ENCODE data around the gene SPTBN4.
A peak's percentile ranks its signal among the peaks of the same experiment; 100 is the strongest.
"Not testable (repeated sequence)": the region's sequence is repeated elsewhere in the genome, so short reads cannot be mapped to it uniquely, and the experiment has no call there.

SPTBN4 gene

DNA sequence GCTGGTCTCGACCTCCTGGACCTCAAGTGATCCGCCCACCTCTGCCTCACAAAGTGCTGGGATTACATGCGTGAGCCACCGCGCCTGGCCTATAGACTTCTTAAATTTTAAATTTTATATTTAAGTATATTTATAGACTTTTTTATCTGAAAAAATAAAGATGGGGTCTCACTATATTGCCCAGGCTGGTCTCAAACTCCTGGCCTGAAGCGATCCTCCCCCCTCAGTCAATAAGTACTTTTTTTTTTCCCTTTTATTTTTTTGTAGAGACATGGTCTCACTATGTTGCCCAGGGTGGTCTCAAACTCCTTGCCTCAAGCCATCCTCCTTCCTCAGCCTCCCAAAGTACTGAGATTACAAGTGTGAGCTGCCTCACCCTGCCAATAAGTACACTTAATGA lies 42.9 kb upstream of the SPTBN4 start:
- H3K4me3 ChIP-seq (ENCODE audit: insufficient read depth, low read depth, low read length, poor library complexity, severe bottlenecking): no peak overlapping the region
- H3K27ac ChIP-seq (ENCODE audit: insufficient read depth, low read length, poor library complexity, severe bottlenecking): no peak overlapping the region
- no peaks in the 10 kb centered on the region for H3K9me3 ChIP-seq (ENCODE audit: control insufficient read depth, low read length)
- DNase-seq: no peak
- H3K27me3 ChIP-seq (replicated peaks; ENCODE audit: control insufficient read depth, insufficient read depth, low read length, poor library complexity, severe bottlenecking): no peaks in the 10 kb centered on the region
- peaks cover 5% of the 10 kb centered on the region for H3K36me3 ChIP-seq (ENCODE audit: control insufficient read depth, insufficient read depth, low read length)
- peaks cover 17% of the 10 kb centered on the region for H3K4me1 ChIP-seq (ENCODE audit: control insufficient read depth, insufficient read depth, low read length, poor library complexity, severe bottlenecking)

DNA sequence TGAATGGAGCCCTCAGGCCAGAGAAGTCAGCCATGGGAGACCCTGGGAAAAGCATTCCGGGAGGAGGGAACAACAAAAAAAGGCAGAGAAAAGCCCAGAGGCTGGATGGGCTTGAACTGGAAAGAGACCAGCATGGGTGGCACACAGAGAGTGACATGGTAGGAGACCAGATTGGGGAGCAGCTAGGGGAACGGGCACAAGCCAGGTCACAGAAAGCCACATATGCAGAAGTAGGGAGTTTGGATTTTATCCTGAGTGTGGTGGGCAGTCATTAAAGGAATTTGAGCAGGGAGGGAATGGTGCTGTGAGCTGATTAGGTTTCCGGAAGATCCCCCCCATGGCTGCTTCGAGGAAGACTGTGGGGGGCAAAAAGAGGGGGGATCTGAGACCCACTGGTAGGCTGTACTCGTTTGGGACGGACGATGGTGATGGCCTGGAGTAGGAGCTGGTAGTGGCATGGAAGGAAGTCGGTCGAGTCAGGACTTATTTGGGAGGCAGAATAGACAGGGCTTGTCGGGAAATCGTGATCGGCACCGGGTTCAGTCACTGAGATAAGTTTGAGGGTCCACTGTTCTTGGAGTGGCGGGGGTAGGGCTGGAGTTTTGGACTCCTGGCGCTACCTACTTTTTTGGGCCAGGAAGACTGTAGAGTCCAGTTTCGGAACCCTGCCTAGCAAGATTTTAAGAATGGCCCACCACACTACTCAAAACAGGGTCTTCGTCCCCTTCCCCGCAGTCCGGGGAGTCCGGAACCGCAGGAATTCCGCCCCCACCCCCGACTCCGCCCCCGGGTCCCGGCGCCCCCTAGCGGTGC lies 42.0 kb upstream of the SPTBN4 start:
- no peaks in the 10 kb centered on the region for H3K27me3 ChIP-seq (replicated peaks; ENCODE audit: control insufficient read depth, insufficient read depth, low read length, poor library complexity, severe bottlenecking)
- no peaks in the 10 kb centered on the region for H3K9me3 ChIP-seq (ENCODE audit: control insufficient read depth, low read length)
- peaks cover 5% of the 10 kb centered on the region for H3K36me3 ChIP-seq (ENCODE audit: control insufficient read depth, insufficient read depth, low read length)
- peak overlapping the region; percentile 87 for H3K4me3 ChIP-seq (ENCODE audit: insufficient read depth, low read depth, low read length, poor library complexity, severe bottlenecking)
- DNase-seq: no peak
- H3K27ac ChIP-seq (ENCODE audit: insufficient read depth, low read length, poor library complexity, severe bottlenecking): peak overlapping the region; percentile 96
- peaks cover 17% of the 10 kb centered on the region for H3K4me1 ChIP-seq (ENCODE audit: control insufficient read depth, insufficient read depth, low read length, poor library complexity, severe bottlenecking)

DNA sequence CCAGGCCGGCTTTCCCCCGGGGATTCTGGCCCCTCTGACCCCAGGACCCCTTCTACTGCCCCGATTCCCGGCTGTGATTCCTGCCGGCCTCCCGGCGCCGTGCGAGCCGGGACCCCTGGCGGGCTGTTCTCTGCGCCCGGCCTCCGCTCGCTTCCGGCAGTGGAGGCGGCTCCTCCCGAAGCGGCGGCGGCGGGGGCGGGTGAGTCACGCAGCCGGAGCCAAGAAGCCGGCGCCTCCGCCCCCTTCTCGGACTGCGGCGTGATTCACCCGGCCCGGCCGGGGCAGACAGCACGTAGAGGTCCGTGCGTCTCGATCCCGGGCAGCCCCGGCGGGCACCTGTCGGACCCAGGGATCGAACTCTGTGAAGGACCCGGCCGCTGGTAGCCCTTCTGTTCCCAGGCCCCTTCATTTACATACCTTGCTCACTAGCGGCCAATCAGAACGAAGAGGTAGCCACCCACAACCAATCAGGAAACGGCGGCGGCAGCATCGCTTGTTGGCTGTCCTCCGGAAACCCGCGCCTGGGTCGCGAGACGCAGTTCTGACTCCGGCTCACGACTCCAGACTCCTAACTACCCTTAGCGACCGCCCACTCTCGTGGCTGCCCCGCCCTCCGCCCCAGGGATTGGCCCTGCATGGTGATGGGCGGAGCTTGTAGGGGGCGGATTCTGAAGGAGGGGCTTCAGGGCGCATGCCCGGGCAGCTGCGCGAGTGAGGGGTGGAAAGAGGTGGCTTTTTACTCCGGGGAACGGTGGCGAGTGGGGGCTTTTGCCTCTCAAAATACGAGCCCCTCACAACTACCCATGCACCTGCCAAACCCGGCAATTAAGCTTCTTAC lies 41.1 kb upstream of the SPTBN4 start, which contains the start of gene SERTAD1:
Gene SERTAD1 (minus strand): TSS at position 543 of the 838 bp plus-strand sequence. CDS start 2,446 bp downstream, outside the sequence.
- peak within 1 kb of the TSS; percentile 87 for H3K4me3 ChIP-seq (ENCODE audit: insufficient read depth, low read depth, low read length, poor library complexity, severe bottlenecking)
- no peaks in the 10 kb centered on the region for H3K27me3 ChIP-seq (replicated peaks; ENCODE audit: control insufficient read depth, insufficient read depth, low read length, poor library complexity, severe bottlenecking)
- H3K27ac ChIP-seq (ENCODE audit: insufficient read depth, low read length, poor library complexity, severe bottlenecking): peak within 1 kb of the TSS; percentile 96
- no peaks in the 10 kb centered on the region for H3K9me3 ChIP-seq (ENCODE audit: control insufficient read depth, low read length)
- peaks cover 17% of the 10 kb centered on the region for H3K4me1 ChIP-seq (ENCODE audit: control insufficient read depth, insufficient read depth, low read length, poor library complexity, severe bottlenecking)
- peak; percentile 100 for DNase-seq
- peaks cover 5% of the 10 kb centered on the region for H3K36me3 ChIP-seq (ENCODE audit: control insufficient read depth, insufficient read depth, low read length)

DNA sequence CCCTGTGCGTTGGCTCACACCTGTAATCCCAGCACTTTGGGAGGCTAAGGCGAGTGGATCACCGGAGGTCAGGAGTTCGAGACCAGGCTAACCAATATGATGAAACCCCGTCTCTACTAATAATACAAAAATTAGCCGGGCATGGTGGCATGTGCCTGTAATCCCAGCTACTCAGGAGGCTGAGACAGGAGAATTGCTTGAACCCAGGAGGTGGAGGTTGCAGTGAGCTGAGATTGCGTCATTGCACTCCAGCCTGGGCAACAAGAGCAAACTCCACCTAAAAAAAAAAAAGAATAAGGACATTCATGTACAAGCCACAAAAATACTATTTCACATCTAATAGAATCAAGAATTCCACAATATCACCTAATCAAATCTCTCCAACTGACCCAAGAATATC lies 38.6 kb upstream of the SPTBN4 start:
- not testable (repeated sequence) for H3K4me3 ChIP-seq (ENCODE audit: insufficient read depth, low read depth, low read length, poor library complexity, severe bottlenecking); H3K27me3 ChIP-seq (replicated peaks; ENCODE audit: control insufficient read depth, insufficient read depth, low read length, poor library complexity, severe bottlenecking); H3K27ac ChIP-seq (ENCODE audit: insufficient read depth, low read length, poor library complexity, severe bottlenecking); H3K36me3 ChIP-seq (ENCODE audit: control insufficient read depth, insufficient read depth, low read length); H3K9me3 ChIP-seq (ENCODE audit: control insufficient read depth, low read length); DNase-seq
- peaks cover 14% of the 10 kb centered on the region for H3K4me1 ChIP-seq (ENCODE audit: control insufficient read depth, insufficient read depth, low read length, poor library complexity, severe bottlenecking)

DNA sequence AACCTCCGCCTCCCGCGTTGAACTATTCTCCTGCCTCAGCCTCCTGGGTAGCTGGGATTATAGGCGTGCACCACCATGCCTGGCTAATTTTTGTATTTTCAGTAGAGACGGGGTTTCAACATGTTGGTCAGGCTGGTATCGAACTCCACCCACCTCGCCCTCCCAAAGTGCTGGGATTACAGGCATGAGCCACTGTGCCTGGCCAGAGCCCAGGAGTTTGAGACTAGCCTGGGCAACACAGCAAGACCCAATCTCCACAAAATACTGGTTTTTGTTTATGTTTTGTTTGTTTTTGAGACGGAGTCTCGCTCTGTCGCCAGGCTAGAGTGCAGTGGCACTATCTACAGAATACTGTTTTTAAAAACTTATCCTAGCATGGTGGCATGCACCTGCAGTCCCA lies 36.6 kb upstream of the SPTBN4 start:
- not testable (repeated sequence) for H3K27me3 ChIP-seq (replicated peaks; ENCODE audit: control insufficient read depth, insufficient read depth, low read length, poor library complexity, severe bottlenecking); H3K36me3 ChIP-seq (ENCODE audit: control insufficient read depth, insufficient read depth, low read length); H3K9me3 ChIP-seq (ENCODE audit: control insufficient read depth, low read length); DNase-seq; H3K4me1 ChIP-seq (ENCODE audit: control insufficient read depth, insufficient read depth, low read length, poor library complexity, severe bottlenecking); H3K4me3 ChIP-seq (ENCODE audit: insufficient read depth, low read depth, low read length, poor library complexity, severe bottlenecking); H3K27ac ChIP-seq (ENCODE audit: insufficient read depth, low read length, poor library complexity, severe bottlenecking)

DNA sequence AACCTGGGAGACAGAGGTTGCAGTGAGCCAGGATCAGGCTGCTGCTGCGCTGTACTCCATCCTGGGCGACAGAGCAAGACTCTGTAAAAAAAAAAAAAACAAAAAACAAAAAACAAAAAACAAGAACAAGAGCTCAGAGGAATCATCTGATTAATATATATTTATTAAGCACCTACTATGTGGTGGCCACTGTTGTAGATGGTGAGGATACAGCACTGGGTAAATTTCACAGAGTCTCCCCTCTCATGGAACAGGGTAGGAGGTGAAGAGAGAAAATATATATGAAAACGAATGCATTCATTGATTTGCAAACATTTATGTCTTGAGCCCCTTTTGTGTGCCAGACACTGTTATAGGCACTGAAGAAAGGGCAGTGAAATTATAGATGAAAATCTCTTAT lies 35.1 kb upstream of the SPTBN4 start:
- no peak for DNase-seq
- Histone ChIP-seq H3K9me3 (ENCODE audit: control insufficient read depth, low read length) (no peaks in the 10 kb centered on the region), H3K27me3 (replicated peaks; ENCODE audit: control insufficient read depth, insufficient read depth, low read length, poor library complexity, severe bottlenecking) (no peaks in the 10 kb centered on the region), H3K27ac (ENCODE audit: insufficient read depth, low read length, poor library complexity, severe bottlenecking) (no peak overlapping the region), H3K4me3 (ENCODE audit: insufficient read depth, low read depth, low read length, poor library complexity, severe bottlenecking) (no peak overlapping the region), H3K36me3 (ENCODE audit: control insufficient read depth, insufficient read depth, low read length) (no peaks in the 10 kb centered on the region), H3K4me1 (ENCODE audit: control insufficient read depth, insufficient read depth, low read length, poor library complexity, severe bottlenecking) (peaks cover 5% of the 10 kb centered on the region)

DNA sequence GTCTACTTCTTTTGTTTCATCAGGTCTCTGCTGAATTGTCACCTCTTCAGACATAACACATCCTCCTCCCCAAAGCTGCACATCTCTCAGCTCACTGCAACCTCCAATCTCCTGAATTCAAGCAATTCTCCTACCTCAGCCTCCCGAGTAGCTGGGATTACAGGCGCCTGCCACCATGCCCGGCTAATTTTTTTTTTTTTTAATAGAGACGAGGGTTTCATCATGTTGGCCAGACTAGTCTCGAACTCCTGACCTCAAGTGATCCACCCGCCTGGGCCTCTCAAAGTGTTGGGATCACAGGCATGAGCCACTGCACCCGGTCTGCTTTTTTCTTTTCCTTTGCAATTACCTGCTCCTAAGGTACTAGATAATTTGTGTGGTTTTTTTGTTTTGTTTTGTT lies 34.0 kb upstream of the SPTBN4 start:
- H3K36me3 ChIP-seq (ENCODE audit: control insufficient read depth, insufficient read depth, low read length); H3K4me1 ChIP-seq (ENCODE audit: control insufficient read depth, insufficient read depth, low read length, poor library complexity, severe bottlenecking); H3K9me3 ChIP-seq (ENCODE audit: control insufficient read depth, low read length); H3K4me3 ChIP-seq (ENCODE audit: insufficient read depth, low read depth, low read length, poor library complexity, severe bottlenecking); DNase-seq; H3K27ac ChIP-seq (ENCODE audit: insufficient read depth, low read length, poor library complexity, severe bottlenecking); H3K27me3 ChIP-seq (replicated peaks; ENCODE audit: control insufficient read depth, insufficient read depth, low read length, poor library complexity, severe bottlenecking): not testable (repeated sequence)

DNA sequence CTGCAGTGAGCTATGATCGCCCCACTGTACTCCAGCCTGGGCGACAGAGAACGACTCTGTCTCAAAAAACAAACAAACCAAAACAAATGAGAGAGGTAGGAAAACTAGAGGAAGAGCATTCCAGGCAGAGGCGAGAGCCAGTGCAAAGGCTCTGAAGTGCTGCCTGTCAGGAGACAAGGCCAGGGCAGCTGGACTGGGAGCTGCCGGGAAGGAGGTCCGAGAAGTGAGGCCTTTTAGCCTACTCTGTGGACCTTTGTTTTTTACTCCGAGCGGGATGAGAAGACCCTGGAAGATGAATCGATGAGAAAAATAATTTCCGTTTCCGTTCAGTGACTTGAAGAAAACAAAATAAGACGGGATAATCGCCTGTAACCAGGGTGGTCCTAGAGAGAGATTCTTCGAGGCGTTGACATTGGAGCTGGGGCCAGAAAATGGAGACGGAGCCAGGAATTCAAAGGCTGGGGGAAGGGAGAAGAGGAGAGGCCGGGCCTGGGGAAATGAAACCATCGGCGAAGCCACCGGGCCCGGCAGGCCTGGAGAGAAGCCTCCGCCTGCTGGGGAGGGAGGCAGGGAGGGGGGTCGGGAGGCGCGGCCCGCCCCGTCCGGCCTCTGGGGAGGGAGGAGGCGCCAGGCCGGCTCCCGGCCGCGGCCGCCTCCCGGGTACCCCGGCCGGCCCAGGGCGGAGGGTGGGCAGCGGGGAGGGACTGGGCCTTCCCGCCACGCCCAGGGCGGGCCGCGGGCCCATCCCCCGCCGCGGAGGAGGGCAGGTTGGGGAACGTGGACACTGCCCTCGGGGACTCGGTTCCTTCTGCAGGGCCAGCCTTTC lies 33.2 kb upstream of the SPTBN4 start:
- peak overlapping the region; percentile 50 for H3K4me3 ChIP-seq (ENCODE audit: insufficient read depth, low read depth, low read length, poor library complexity, severe bottlenecking)
- H3K27me3 ChIP-seq (replicated peaks; ENCODE audit: control insufficient read depth, insufficient read depth, low read length, poor library complexity, severe bottlenecking): no peaks in the 10 kb centered on the region
- no peaks in the 10 kb centered on the region for H3K9me3 ChIP-seq (ENCODE audit: control insufficient read depth, low read length)
- H3K27ac ChIP-seq (ENCODE audit: insufficient read depth, low read length, poor library complexity, severe bottlenecking): peak overlapping the region; percentile 62
- peaks cover 5% of the 10 kb centered on the region for H3K4me1 ChIP-seq (ENCODE audit: control insufficient read depth, insufficient read depth, low read length, poor library complexity, severe bottlenecking)
- no peaks in the 10 kb centered on the region for H3K36me3 ChIP-seq (ENCODE audit: control insufficient read depth, insufficient read depth, low read length)
- DNase-seq: peak; percentile 26 to 43 (median 35)

DNA sequence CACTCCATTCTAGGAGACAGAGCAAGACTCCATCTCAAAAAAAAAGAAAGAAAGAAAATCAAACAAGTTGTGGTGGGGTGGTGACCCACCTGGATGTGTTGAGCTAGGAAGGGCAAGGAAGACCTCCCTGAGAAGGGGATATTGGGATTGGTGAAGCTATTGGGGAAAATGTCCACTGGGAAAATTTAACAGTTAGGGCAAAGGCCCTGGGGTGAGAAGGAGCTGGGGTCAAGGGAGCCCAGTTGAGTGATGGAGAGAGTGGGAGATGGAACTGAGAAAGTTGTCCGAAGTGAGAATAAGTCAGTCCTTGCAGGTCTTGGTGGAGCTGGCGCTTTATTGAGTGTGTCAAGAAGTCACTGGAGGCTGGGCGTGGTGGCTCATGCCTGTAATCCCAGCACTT lies 28.5 kb upstream of the SPTBN4 start:
- peaks cover 9% of the 10 kb centered on the region for H3K4me1 ChIP-seq (ENCODE audit: control insufficient read depth, insufficient read depth, low read length, poor library complexity, severe bottlenecking)
- H3K4me3 ChIP-seq (ENCODE audit: insufficient read depth, low read depth, low read length, poor library complexity, severe bottlenecking): no peak overlapping the region
- peaks cover 19% of the 10 kb centered on the region for H3K36me3 ChIP-seq (ENCODE audit: control insufficient read depth, insufficient read depth, low read length)
- H3K27ac ChIP-seq (ENCODE audit: insufficient read depth, low read length, poor library complexity, severe bottlenecking): no peak overlapping the region
- DNase-seq: no peak
- H3K9me3 ChIP-seq (ENCODE audit: control insufficient read depth, low read length): no peaks in the 10 kb centered on the region
- H3K27me3 ChIP-seq (replicated peaks; ENCODE audit: control insufficient read depth, insufficient read depth, low read length, poor library complexity, severe bottlenecking): no peaks in the 10 kb centered on the region

Measured in effector memory CD4-positive, alpha-beta T cell (primary cell).